Measurements from ENCODE around the gene ARID5B.

The ARID5B gene

GRCh38 chr10:62073429-62073828, 171.9 kb downstream of the ARID5B start:
- no peak for DNase-seq (ENCODE audit: low read depth, low spot score)

DNA sequence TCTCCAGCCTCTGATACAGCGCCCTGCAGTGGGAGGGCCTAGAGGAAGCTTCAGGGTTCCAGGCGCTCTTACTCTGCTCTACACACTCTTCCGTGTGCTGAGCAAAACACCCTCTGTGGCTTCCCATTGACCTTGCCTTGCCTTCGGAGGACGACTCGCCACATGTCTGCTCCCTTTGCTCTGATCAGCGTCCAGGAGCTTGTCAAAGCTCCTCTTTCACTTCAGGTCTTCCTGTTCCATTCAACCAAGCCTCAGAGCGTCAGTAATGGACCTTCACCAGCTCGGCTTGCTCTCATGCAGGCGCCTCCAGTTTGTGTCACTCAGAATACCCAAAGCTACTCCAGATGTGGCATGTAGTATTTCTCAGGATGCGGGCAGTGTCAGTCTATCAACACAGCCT, 173.9 kb downstream of the ARID5B start:
- DNase-seq (ENCODE audit: low read depth, low spot score): no peak

DNA sequence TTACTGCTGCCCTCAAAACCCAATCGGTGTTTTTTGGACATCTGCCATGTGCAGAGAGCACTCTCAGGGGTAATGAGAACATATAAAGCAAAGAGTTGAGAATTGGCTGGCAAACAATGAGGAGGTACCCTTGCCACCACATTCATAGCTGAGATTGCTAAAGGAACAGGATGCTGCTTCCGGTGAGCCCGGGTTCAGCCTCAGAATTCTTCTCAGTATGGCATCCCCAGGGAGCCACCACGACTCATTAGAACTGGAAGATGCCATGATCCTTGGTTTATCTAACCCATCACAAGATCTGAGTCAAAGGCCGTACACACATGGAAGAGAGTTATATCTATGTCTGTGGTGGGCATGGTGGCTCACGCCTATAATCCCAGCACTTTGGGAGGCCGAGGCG, 174.4 kb downstream of the ARID5B start:
- DNase-seq (ENCODE audit: low read depth, low spot score): no peak

DNA sequence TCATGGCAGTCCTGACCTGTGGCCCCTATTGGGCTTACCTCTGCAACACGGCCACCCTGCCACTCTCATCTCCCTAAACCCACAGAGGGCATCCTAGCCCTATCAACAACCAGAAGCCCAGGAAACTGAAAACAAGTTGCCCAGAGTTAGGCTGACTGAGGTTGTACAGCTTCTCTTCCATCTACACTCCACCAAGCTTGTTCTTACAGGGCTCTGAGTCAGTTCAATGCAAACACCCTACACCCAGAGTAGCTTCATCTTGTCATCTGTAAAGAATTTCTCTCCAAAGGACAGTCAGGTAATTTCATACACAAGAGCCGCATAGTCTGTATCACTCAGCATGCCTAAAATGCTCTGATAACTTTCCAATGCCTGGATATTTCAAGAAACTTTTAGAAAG, 175.4 kb downstream of the ARID5B start:
- DNase-seq (ENCODE audit: low read depth, low spot score): no peak

DNA sequence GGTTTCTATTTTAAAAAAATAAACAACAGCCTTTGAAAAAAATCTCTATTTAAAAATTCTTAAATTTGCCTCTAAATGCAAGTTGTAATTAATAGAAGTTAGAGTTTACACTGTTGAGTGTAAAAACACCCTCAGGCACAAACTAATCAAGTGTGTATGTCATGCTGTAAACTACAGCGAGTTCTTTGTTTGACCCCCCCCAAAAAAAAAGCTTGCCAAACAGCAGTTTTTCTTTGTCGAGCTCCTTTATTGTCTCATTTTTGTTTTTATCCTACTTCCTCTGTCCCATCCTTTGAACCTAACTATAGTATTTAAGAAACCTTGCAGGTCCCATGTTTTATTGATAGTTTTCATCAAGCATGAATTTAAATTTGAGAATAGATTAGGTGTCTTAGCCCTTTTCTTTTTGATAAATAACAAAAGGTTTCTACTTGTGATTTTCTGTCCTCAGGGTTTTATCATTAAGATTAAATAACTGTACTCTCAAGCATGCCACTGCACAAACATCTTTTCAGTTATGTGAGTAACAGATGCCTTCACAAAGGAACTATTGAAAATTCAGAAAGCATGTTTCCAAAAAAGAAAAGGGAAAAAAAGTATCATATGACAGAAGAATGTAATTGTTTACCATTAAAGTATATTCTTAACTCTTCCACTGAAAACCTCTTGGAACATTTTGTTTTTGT, 176.0 kb downstream of the ARID5B start:
- no peak for DNase-seq (ENCODE audit: low read depth, low spot score)

- DNase-seq (ENCODE audit: low read depth, low spot score): no peak
Measured at GRCh38 chr10:62079885-62080559, 178.5 kb downstream of the ARID5B start.

GRCh38 chr10:62080905-62081304, 179.4 kb downstream of the ARID5B start:
- DNase-seq (ENCODE audit: low read depth, low spot score): no peak

DNA sequence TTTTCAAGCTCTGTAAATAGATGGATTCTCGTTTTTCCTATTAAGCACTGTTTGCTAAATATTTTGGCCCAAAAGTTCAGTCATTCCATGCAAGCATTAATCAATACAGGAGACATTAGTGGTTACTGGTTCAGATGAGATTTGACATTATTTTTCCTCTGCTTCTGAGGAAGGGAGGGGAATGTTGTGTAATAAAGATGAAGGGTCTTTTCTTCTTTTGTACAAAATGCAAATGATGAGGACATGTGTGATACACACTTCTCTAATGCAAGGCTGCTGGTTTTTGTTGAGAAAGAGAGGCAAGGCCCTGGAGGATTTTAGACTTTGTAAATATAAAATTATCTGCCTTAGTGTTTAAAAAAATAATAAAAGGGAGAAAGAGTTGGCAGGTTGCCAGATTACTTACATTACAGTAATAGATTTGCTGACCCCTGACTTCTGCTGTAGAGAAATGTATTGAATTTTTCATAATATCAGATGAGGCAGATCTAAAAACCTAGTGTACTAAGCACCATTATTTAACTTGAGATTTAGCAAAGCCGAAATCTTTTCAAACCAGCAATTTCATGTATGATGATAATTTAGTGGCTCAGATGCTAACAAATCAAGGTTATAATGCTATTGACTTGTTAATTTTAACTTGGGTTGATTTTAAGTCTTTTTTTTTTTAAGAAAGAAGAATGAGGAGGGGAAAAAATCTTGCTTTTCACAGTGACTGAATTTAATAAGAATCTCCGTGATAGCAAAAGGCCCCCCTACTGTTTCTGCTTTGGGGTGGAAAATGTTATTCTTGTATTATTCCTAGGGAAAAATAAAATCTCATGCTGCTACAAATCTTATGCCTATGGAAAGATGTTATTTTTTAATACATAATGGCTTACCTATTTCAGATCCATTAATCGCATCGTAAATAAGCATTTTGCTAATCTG, 180.1 kb downstream of the ARID5B start:
- DNase-seq (ENCODE audit: low read depth, low spot score): no peak

- no peak for DNase-seq (ENCODE audit: low read depth, low spot score)
Measured at GRCh38 chr10:62082271-62082656, 180.8 kb downstream of the ARID5B start.

DNA sequence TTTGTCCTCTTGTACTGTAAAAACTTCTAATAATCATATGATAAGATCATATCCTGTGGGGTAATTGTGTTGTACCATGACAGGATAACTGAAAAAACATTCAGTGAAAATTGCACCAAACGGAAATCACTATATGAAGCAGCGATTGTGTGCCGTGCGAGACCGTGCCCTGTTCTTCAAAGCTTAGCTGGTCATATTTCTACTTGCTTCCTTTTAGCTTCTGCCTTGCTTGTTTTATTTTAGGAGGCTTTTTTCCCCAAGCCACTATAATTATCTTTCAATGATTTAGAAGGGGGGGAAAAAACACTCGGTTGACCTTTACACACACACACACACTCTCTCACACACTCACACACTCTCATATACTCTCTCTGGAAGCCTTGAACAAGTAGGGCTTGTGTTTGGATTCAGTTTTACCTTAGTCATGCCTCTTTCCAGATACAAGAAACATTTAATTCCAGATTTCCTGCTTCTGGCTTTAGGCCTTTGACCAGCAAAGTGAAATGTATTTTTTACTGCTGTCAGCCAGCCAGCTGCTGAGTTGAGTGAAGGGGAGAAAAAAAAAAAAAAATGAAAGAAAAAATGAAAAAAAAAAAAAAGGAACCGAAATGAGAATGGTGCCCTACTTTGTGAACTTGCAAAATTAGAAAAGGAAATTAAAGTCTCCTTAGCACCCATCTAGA, 181.4 kb downstream of the ARID5B start:
- DNase-seq (ENCODE audit: low read depth, low spot score): no peak

GRCh38 chr10:62083412-62084267, 182.1 kb downstream of the ARID5B start:
- no peak for DNase-seq (ENCODE audit: low read depth, low spot score)

- DNase-seq (ENCODE audit: low read depth, low spot score): no peak
Measured at GRCh38 chr10:62084451-62084850, 183.0 kb downstream of the ARID5B start.

- DNase-seq (ENCODE audit: low read depth, low spot score): no peak
Measured at GRCh38 chr10:62085404-62085803, 183.9 kb downstream of the ARID5B start.

GRCh38 chr10:62085821-62086220, 184.3 kb downstream of the ARID5B start:
- no peak for DNase-seq (ENCODE audit: low read depth, low spot score)

- no peak for DNase-seq (ENCODE audit: low read depth, low spot score)
Measured at GRCh38 chr10:62087329-62087728, 185.8 kb downstream of the ARID5B start.

GRCh38 chr10:62088786-62089185, 187.3 kb downstream of the ARID5B start:
- DNase-seq (ENCODE audit: low read depth, low spot score): no peak

- DNase-seq (ENCODE audit: low read depth, low spot score): no peak
Measured at GRCh38 chr10:62092301-62093030, 191.0 kb downstream of the ARID5B start.

DNA sequence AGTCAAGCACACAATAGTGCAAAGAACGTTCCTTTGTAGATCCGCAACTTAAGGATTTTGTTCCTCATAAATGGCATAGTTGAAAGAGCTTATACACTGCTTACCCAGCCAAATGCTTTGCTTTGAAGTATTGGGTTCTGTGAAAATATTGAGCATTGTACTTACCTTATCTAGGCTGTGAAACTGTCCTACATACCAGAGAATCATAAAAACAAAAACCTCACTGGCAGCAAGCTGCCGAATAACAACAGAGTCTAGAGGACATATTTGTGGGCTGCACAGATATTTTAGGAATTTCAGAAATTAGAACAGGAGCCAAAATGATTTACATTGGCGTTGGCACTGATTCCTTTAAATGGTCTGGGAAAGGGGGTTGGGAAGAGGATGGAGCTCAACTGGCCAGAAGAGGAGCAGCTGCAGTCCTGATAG, 192.4 kb downstream of the ARID5B start:
- DNase-seq (ENCODE audit: low read depth, low spot score): no peak

GRCh38 chr10:62095181-62096122, 194.0 kb downstream of the ARID5B start:
- DNase-seq (ENCODE audit: low read depth, low spot score): no peak

Data from activated CD4-positive, CD25-positive, alpha-beta regulatory T cell treated with anti-CD3 and anti-CD28 coated beads, Interleukin-2, amount 50 U/mL, for 16 hours (primary cell).